GM19099 (cell line): ENCODE data around the gene USP35.

Source experiments
- POLR2A ChIP-seq: IDR thresholded peaks from 3 replicates; pipeline ENCODE4 v1.6.1; 2011; ENCODE audit warnings: low read depth; ENCODE audit not compliant: insufficient read length; ENCODE audit errors: extremely low read depth

USP35 gene

GRCh38 chr11:78227921-78228320 lies 39.2 kb downstream of the USP35 start:
- TF ChIP-seq POLR2A: no peak

- TF ChIP-seq POLR2A: no peak
Measured at GRCh38 chr11:78228467-78228866, 39.7 kb downstream of the USP35 start.

GRCh38 chr11:78229106-78229505 lies 40.4 kb downstream of the USP35 start:
- TF ChIP-seq POLR2A: no peak

GRCh38 chr11:78230161-78230877 lies 41.6 kb downstream of the USP35 start:
- no peak for TF ChIP-seq POLR2A

GRCh38 chr11:78231962-78232501 lies 43.3 kb downstream of the USP35 start:
- no peak for TF ChIP-seq POLR2A

GRCh38 chr11:78234006-78234405 lies 45.3 kb downstream of the USP35 start:
- TF ChIP-seq POLR2A: no peak

GRCh38 chr11:78237293-78238046 lies 48.8 kb downstream of the USP35 start:
- no peak for TF ChIP-seq POLR2A

- TF ChIP-seq POLR2A: no peak
Measured at GRCh38 chr11:78239781-78240180, 51.1 kb downstream of the USP35 start.

- TF ChIP-seq POLR2A: no peak
Measured at GRCh38 chr11:78241475-78241874, 52.8 kb downstream of the USP35 start.

GRCh38 chr11:78244080-78244479 lies 55.4 kb downstream of the USP35 start:
- no peak for TF ChIP-seq POLR2A

- no peak for TF ChIP-seq POLR2A
Measured at GRCh38 chr11:78244546-78245255, 56.0 kb downstream of the USP35 start.

- no peak for TF ChIP-seq POLR2A
Measured at GRCh38 chr11:78248191-78248590, 59.5 kb downstream of the USP35 start.

- TF ChIP-seq POLR2A: no peak
Measured at GRCh38 chr11:78248903-78249302, 60.2 kb downstream of the USP35 start.

- no peak for TF ChIP-seq POLR2A
Measured at GRCh38 chr11:78250099-78250498, 61.4 kb downstream of the USP35 start.

GRCh38 chr11:78251083-78251775 lies 62.5 kb downstream of the USP35 start:
- no peak for TF ChIP-seq POLR2A

- TF ChIP-seq POLR2A: no peak
Measured at GRCh38 chr11:78253797-78254196, 65.1 kb downstream of the USP35 start.

GRCh38 chr11:78254268-78254667 lies 65.5 kb downstream of the USP35 start:
- TF ChIP-seq POLR2A: no peak
